OCI-LY1 (cell line): ENCODE measurements around the gene IP6K3.

Source experiments
- CTCF ChIP-seq: fragments of 200-600 bp; sonication (generic), shearing (Covaris generic); IDR thresholded peaks from 2 replicates; pipeline ENCODE4 v1.5.1; 2017; ENCODE audit warnings: mild to moderate bottlenecking, antibody characterized with exemption, low read length, moderate library complexity, mixed read lengths
- EZH2 ChIP-seq: fragments of 200-600 bp; sonication (generic), shearing (Covaris generic); IDR thresholded peaks from 2 replicates; pipeline ENCODE4 v1.8.0; 2017; ENCODE audit warnings: borderline replicate concordance, mixed run types, mild to moderate bottlenecking, antibody characterized with exemption, low read length, moderate library complexity, mixed read lengths

DNA sequence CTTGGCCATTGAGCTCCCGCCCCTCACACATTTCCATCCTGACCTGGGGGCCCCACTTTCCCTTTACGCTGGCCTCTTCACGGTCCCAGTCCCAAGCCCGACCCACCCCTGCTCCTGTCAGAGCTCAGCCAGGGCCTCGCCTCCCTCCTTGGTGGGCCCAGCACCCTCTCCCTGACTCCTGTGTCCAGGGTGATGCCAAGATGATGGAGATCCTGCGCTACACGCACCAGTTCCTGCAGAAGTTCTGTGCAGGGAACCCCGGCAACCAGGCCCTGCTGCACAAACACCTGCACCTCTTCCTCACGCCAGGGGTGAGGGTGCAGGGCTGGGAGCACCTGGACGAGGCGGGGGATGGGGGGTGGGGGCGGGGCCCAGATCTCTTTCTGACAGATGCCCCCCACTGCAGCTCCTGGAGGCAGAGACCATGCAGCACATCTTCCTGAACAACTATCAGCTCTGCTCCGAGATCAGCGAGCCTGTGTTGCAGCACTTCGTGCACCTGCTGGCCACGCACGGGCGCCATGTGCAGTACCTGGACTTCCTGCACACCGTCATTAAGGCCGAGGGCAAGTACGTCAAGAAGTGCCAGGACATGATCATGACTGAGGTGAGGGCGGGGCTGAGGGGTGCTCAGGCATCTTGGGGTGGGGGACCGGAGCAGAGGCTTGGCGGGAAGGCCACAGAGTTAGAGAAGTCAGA lies 68.3 kb downstream of the IP6K3 start:
- TF ChIP-seq CTCF (no peak), EZH2 (no peak)
